Gastroesophageal sphincter (tissue), 4 donors: Measurements from ENCODE around the gene SYT1. TPM values are rescaled to one million over a fixed set of nuclear protein-coding genes. Genes with fewer than 3 reads are reported as not detected.

Experiments
- ATAC-seq: fragments of 150-250 bp; one replicate; pipeline ENCODE4 v1.9.1; 2016; ENCODE audit warnings: mild to moderate bottlenecking, moderate library complexity
- H3K27ac ChIP-seq, 4 donors: fragments of 200-600 bp; sonication (generic) in 3 of 4; 1 replicate in 3 of 4; 2 replicates in 1 of 4; pipeline ENCODE4 v1.5.1; 2016 to 2019
- H3K27me3 ChIP-seq: fragments of 200-600 bp; sonication (generic); one replicate; pipeline ENCODE4 v1.5.1; 2019
- H3K36me3 ChIP-seq, 2 donors: fragments of 200-600 bp; sonication (generic); one replicate each; pipeline ENCODE4 v1.5.1; 2019; ENCODE audit warnings: control low read depth in 1 of 2
- H3K4me1 ChIP-seq, 3 donors: fragments of 200-600 bp; sonication (generic); 1 replicate in 2 of 3; 2 replicates in 1 of 3; pipeline ENCODE4 v1.5.1; 2016 to 2019; ENCODE audit warnings: control low read depth in 2 of 3
- H3K4me3 ChIP-seq, 2 donors: fragments of 200-600 bp; sonication (generic); one replicate each; pipeline ENCODE4 v1.5.1; 2019; ENCODE audit warnings: mild to moderate bottlenecking in 1 of 2, moderate library complexity in 1 of 2
- H3K9me3 ChIP-seq, 3 donors: fragments of 200-600 bp; sonication (generic); one replicate each; pipeline ENCODE4 v1.5.1; 2017 to 2019; ENCODE audit warnings: control low read depth in 2 of 3
- CTCF ChIP-seq, 4 experiments: fragments of 200-600 bp in 2 of 4; fragments of 450-650 bp in 2 of 4; sonication (generic) in 1 of 4; IDR thresholded peaks; one replicate each; pipeline ENCODE4 v1.5.1; 2017 to 2019; ENCODE audit warnings: antibody characterized with exemption in 4 of 4, mild to moderate bottlenecking in 2 of 4, moderate library complexity in 2 of 4
- EP300 ChIP-seq: sonication (generic); formaldehyde crosslinking; IDR thresholded peaks from one replicate; pipeline ENCODE4 v1.6.1; 2017; ENCODE audit warnings: antibody characterized with exemption, mild to moderate bottlenecking
- POLR2A ChIP-seq, 2 donors: fragments of 450-650 bp; IDR thresholded peaks; one replicate each; pipeline ENCODE4 v1.6.1; 2017; ENCODE audit warnings: antibody characterized with exemption in 2 of 2, mild to moderate bottlenecking in 2 of 2, moderate library complexity in 1 of 2
- POLR2AphosphoS5 ChIP-seq: sonication (generic); formaldehyde crosslinking; IDR thresholded peaks from one replicate; pipeline ENCODE4 v1.6.1; 2017; ENCODE audit warnings: antibody characterized with exemption
- WGBS, 2 donors: methylation state at CpG; one replicate each; pipeline ENCODE4 v1.1.5; 2018; ENCODE audit warnings: low coverage in 1 of 2; 5-methylcytosine and 5-hydroxymethylcytosine counted together
- small RNA-seq, 4 donors: library from RNA; depleted of rRNA; stranded (forward); fragments of <200 nt; gene quantifications; one replicate each; pipeline ENCODE3, GENCODE V24; 2016
- total RNA-seq, 4 donors: library from RNA; depleted of rRNA; stranded (reverse); fragments of >200 nt; gene quantifications; one replicate each; pipeline ENCODE4 v1.1.0, GENCODE V29; 2016

The SYT1 gene
- total RNA-seq, 4 donors from 2014 or later = 1.9 to 6.6 (median 3.5) TPM

DNA sequence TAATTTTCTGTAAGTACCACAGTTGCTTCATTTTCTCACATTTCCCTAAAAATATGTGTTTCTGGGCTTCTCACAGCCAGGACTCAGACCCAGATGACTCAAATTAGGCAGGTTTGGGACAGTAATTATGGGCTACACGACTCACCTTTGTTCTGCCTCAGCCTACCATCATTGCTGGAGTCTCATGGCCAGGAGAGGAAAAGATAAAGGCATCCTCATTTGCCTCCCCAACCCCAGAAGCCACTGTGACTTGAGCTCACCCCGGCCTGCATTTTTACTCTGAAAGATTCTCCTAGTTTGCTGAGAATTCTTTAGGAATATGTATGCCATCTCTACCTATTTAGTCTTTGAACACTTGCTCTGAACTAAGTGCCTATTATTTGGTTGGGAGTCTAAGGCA is 618.3 kb downstream of the SYT1 start:
- no peak for ATAC-seq
- H3K4me1 ChIP-seq = no peaks in the 10 kb centered on the region
- no peaks in the 10 kb centered on the region for H3K9me3 ChIP-seq
- WGBS, 2 donors = 59 to 95% methylated on average over 2 of the region's 2 CpGs
- no peak overlapping the region for H3K4me3 ChIP-seq
- H3K27ac ChIP-seq = no peak overlapping the region
- H3K36me3 ChIP-seq = no peaks in the 10 kb centered on the region
- no peaks in the 10 kb centered on the region for H3K27me3 ChIP-seq
- TF ChIP-seq EP300 (no peak), CTCF (IDR thresholded peaks at IDR 0.05) (no peak), POLR2A (IDR thresholded peaks at IDR 0.05) (no peak), POLR2AphosphoS5 (no peak)

DNA sequence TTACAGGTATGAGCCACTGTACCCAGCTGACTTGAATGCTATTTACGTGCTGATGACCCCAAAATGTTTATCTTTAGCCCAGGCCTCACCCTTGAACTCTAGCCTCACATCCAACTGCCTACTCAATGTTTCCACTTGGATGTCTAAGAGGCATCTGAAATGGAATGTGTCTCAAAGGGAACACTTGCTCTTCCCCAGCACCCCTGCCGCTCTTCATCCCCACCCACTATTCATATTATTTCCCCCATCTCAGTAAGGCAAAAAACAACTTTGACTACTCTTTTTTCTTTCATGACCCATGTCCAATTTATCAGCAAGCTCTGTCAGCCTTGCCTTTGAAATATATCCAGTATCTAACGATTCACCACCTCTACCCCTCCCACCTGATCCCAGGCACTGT is 621.6 kb downstream of the SYT1 start:
- no peaks in the 10 kb centered on the region for H3K9me3 ChIP-seq
- H3K27me3 ChIP-seq = no peaks in the 10 kb centered on the region
- TF ChIP-seq EP300 (no peak), CTCF (IDR thresholded peaks at IDR 0.05) (no peak), POLR2A (IDR thresholded peaks at IDR 0.05) (no peak)
- WGBS, 2 donors = 72 to 73% methylated on average over 3 of the region's 3 CpGs
- no peak for ATAC-seq
- H3K4me1 ChIP-seq = no peaks in the 10 kb centered on the region
- H3K27ac ChIP-seq = no peak overlapping the region
- H3K36me3 ChIP-seq = no peaks in the 10 kb centered on the region
- no peak overlapping the region for H3K4me3 ChIP-seq

- peaks cover 0 to 2% (median 0%) of the 10 kb centered on the region in 3 donors for H3K9me3 ChIP-seq
- no peaks in the 10 kb centered on the region for H3K4me1 ChIP-seq
- TF ChIP-seq EP300 = no peak
- no peak for TF ChIP-seq POLR2AphosphoS5
- no peak for TF ChIP-seq CTCF (IDR thresholded peaks at IDR 0.05)
- no peak for TF ChIP-seq POLR2A (IDR thresholded peaks at IDR 0.05)
- ATAC-seq = no peak
- H3K4me3 ChIP-seq = no peak overlapping the region
- no peaks in the 10 kb centered on the region for H3K27me3 ChIP-seq
- no peak overlapping the region for H3K27ac ChIP-seq
- 61 to 63% methylated on average over 3 of the region's 3 CpGs for WGBS, 2 donors
- H3K36me3 ChIP-seq = no peaks in the 10 kb centered on the region
Observed at GRCh38 chr12:79487386-79488110, 623.0 kb downstream of the SYT1 start.

Small RNAs within 50 kb of the gene (small RNA-seq; reads per million reads assigned to genes)
- 0 reads per million in 4 donors for gene MIR1252
